GM23338 (cell line): ENCODE results near the gene BTN1A1. TPM values are rescaled to one million over a fixed set of nuclear protein-coding genes. Genes with fewer than 3 reads are reported as not detected.

Experiments used
- ATAC-seq: fragments of 200-7000 bp; cut with Tn5 transposase; 3 replicates; pipeline ENCODE4 v1.9.1; 2020
- DNase-seq: peaks from one replicate; pipeline ENCODE4 v3.0.0-alpha.2; 2015; ENCODE audit warnings: low spot score
- H2AFZ ChIP-seq: fragments of 200-600 bp; sonication (generic); 2 replicates; pipeline ENCODE4 v1.8.0; 2016; ENCODE audit warnings: antibody characterized with exemption, mild to moderate bottlenecking, moderate library complexity
- H3F3A ChIP-seq: fragments of 200-600 bp; sonication (generic); replicated peaks from 2 replicates; pipeline ENCODE4 v1.8.0; 2017; ENCODE audit warnings: antibody characterized with exemption, mixed run types, low read depth
- H3K27ac ChIP-seq: fragments of 200-600 bp; sonication (generic); 2 replicates; pipeline ENCODE4 v1.6.1; 2016; ENCODE audit warnings: low read depth
- H3K27me3 ChIP-seq: fragments of 200-600 bp; sonication (generic); 2 replicates; pipeline ENCODE4 v1.8.0; 2016; ENCODE audit warnings: mild to moderate bottlenecking, mixed run types, moderate library complexity; ENCODE audit not compliant: insufficient read depth
- H3K36me3 ChIP-seq: fragments of 200-600 bp; sonication (generic); 2 replicates; pipeline ENCODE4 v1.8.0; 2016; ENCODE audit warnings: mild to moderate bottlenecking; ENCODE audit not compliant: insufficient read depth
- H3K4me1 ChIP-seq: fragments of 200-600 bp; sonication (generic); 2 replicates; pipeline ENCODE4 v1.8.0; 2016; ENCODE audit warnings: mild to moderate bottlenecking, moderate library complexity; ENCODE audit not compliant: insufficient read depth
- H3K4me2 ChIP-seq: fragments of 200-600 bp; sonication (generic); 2 replicates; pipeline ENCODE4 v1.7.1; 2017; ENCODE audit warnings: mixed run types
- H3K4me3 ChIP-seq: fragments of 200-600 bp; sonication (generic); 2 replicates; pipeline ENCODE4 v1.6.1; 2016; ENCODE audit warnings: mixed run types
- H3K79me2 ChIP-seq: fragments of 200-600 bp; sonication (generic); replicated peaks from 2 replicates; pipeline ENCODE4 v1.8.0; 2017; ENCODE audit warnings: mild to moderate bottlenecking; ENCODE audit not compliant: insufficient read depth
- H3K9me2 ChIP-seq: fragments of 200-600 bp; sonication (generic); 2 replicates; pipeline ENCODE4 v1.8.0; 2017; ENCODE audit not compliant: insufficient read depth
- H4K20me1 ChIP-seq: fragments of 200-600 bp; sonication (generic); replicated peaks from 2 replicates; pipeline ENCODE4 v1.8.0; 2017; ENCODE audit warnings: mild to moderate bottlenecking; ENCODE audit not compliant: insufficient read depth
- H3K27ac Mint-ChIP-seq: 2 replicates; pipeline ENCODE4 v1.8.0; 2020; ENCODE audit warnings: inconsistent platforms, mild to moderate bottlenecking, moderate library complexity, mixed read lengths
- H3K27me3 Mint-ChIP-seq: 3 replicates; pipeline ENCODE4 v1.8.0; 2022; ENCODE audit warnings: low read depth, mild to moderate bottlenecking, moderate library complexity, mixed read lengths, inconsistent platforms; ENCODE audit not compliant: insufficient read depth, poor library complexity
- H3K36me3 Mint-ChIP-seq: 3 replicates; pipeline ENCODE4 v1.8.0; 2021; ENCODE audit warnings: low read depth, mild to moderate bottlenecking, inconsistent platforms, moderate library complexity, mixed read lengths
- H3K4me1 Mint-ChIP-seq: 3 replicates; pipeline ENCODE4 v1.8.0; 2020; ENCODE audit warnings: mild to moderate bottlenecking, inconsistent platforms, mixed read lengths
- H3K4me3 Mint-ChIP-seq: 3 replicates; pipeline ENCODE4 v1.8.0; 2021; ENCODE audit warnings: moderate library complexity, mild to moderate bottlenecking, inconsistent platforms, mixed read lengths
- H3K9me3 Mint-ChIP-seq: 3 replicates; pipeline ENCODE4 v1.8.0; 2020; ENCODE audit warnings: moderate library complexity, mild to moderate bottlenecking, inconsistent platforms, mixed read lengths
- CREB1 ChIP-seq: fragments of 250-450 bp; sonication (Bioruptor Pico); IDR thresholded peaks from 2 replicates; pipeline ENCODE4 v1.5.0; 2020; ENCODE audit warnings: low read depth, mild to moderate bottlenecking, moderate library complexity
- CTCF ChIP-seq, 2 experiments: fragments of 200-600 bp in 1 of 2; sonication (generic) in 1 of 2; conservative IDR thresholded peaks; 2 replicates each; pipeline versions ENCODE4 v1.5.1 to v1.6.1; 2016 to 2017; ENCODE audit warnings: antibody characterized with exemption in 2 of 2, low read depth in 2 of 2, mild to moderate bottlenecking in 2 of 2, moderate library complexity in 1 of 2
- EZH2 ChIP-seq: fragments of 200-600 bp; sonication (generic); IDR thresholded peaks from one replicate; pipeline ENCODE4 v1.8.0; 2017; ENCODE audit warnings: antibody characterized with exemption, mild to moderate bottlenecking, low read depth; ENCODE audit not compliant: unreplicated experiment
- JUNB ChIP-seq: IDR thresholded peaks from one replicate; pipeline ENCODE4 v1.6.1; 2016; ENCODE audit warnings: antibody characterized with exemption; ENCODE audit not compliant: unreplicated experiment
- NANOG ChIP-seq: IDR thresholded peaks from 2 replicates; pipeline ENCODE4 v1.6.1; 2016; ENCODE audit warnings: antibody characterized with exemption, borderline replicate concordance
- POLR2AphosphoS5 ChIP-seq: IDR thresholded peaks from 2 replicates; pipeline ENCODE4 v1.6.1; 2016; ENCODE audit warnings: antibody characterized with exemption, low read depth
- ZNF114 ChIP-seq: fragments of 250-450 bp; sonication (Bioruptor Pico); IDR thresholded peaks from 2 replicates; pipeline ENCODE4 v1.5.0; 2020; ENCODE audit warnings: mild to moderate bottlenecking, moderate library complexity
- polyA plus RNA-seq: library from polyadenylated mRNA; unstranded; fragments of >200 nt; fragmentation: Nextera tagmentation; extraction: Ambion mirVana; gene quantifications from 2 replicates; pipeline ENCODE4 v1.2.1, GENCODE V29; 2016
- total RNA-seq: library from RNA; depleted of rRNA; stranded (reverse); fragments of >200 nt; shearing (Covaris generic); gene quantifications from 2 replicates; pipeline ENCODE4 v1.2.3, GENCODE V29; 2014
- TF ChIP-seq, protein P1 (sequence below): fragments of 250-450 bp; sonication (Bioruptor Pico); IDR thresholded peaks from 2 replicates; pipeline ENCODE4 v1.5.0; 2020; ENCODE audit warnings: mild to moderate bottlenecking, moderate library complexity
- TF ChIP-seq, protein P2 (sequence below): IDR thresholded peaks from one replicate; pipeline ENCODE4 v1.6.1; 2018; ENCODE audit warnings: antibody characterized with exemption; ENCODE audit not compliant: unreplicated experiment

Gene BTN1A1
- total and polyA plus RNA-seq, 2 experiments from 2014 or later = 0.13 to 0.38 TPM

DNA sequence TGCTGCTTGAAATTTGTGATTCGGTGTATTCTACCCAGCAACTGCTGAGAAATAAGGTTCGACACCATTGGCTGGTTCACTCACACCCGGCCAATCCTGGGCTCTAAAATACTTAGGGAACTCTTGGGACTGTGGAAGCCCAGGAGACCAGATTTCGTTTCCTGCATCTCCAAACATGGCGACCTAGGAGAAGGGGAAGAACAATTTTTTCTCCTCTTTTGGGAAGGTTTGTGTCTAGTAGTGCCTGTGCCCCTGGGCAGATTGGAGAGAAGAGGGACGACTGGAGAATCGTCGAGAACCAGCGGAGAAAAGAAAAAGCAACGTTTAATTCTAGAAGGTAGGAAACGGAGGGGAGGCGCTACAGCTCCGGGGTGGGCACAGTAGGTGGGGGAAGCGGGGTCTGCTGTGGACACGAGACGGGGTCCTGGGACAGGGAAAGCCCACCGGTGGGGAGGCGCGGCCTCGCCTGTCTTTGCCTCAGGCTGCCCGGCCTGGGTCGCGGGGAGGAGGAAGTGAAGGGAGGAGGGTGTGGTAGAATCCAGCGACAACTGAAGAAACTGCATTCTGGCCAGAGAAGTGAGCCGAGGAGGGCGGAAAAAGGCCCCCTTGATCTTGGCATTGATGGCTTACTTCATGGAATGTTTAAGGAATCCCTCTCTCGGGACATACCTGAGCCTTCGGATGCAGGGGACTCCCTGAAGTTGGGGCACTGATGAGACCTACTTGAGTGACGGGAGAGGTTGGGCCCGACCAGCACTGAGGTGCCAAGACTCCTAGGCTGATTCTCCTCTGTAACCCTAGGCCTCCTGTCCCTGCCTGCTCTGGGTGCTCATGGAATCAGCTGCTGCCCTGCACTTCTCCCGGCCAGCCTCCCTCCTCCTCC lies 42.1 kb upstream of the BTN1A1 start, which contains the start of gene BTN2A1:
Gene BTN2A1 (plus strand): TSS at position 150 of the 883 bp plus-strand sequence. CDS start 682 bp downstream, at position 832.
- H3K4me3 Mint-ChIP-seq = peak within 1 kb of the TSS; percentile 93
- peak; percentile 74 for TF ChIP-seq POLR2AphosphoS5
- TF ChIP-seq JUNB = no peak
- no peak for TF ChIP-seq NANOG
- no peak for TF ChIP-seq ZNF114 (CRISPR knock-in tag)
- TF ChIP-seq, protein P1, sequence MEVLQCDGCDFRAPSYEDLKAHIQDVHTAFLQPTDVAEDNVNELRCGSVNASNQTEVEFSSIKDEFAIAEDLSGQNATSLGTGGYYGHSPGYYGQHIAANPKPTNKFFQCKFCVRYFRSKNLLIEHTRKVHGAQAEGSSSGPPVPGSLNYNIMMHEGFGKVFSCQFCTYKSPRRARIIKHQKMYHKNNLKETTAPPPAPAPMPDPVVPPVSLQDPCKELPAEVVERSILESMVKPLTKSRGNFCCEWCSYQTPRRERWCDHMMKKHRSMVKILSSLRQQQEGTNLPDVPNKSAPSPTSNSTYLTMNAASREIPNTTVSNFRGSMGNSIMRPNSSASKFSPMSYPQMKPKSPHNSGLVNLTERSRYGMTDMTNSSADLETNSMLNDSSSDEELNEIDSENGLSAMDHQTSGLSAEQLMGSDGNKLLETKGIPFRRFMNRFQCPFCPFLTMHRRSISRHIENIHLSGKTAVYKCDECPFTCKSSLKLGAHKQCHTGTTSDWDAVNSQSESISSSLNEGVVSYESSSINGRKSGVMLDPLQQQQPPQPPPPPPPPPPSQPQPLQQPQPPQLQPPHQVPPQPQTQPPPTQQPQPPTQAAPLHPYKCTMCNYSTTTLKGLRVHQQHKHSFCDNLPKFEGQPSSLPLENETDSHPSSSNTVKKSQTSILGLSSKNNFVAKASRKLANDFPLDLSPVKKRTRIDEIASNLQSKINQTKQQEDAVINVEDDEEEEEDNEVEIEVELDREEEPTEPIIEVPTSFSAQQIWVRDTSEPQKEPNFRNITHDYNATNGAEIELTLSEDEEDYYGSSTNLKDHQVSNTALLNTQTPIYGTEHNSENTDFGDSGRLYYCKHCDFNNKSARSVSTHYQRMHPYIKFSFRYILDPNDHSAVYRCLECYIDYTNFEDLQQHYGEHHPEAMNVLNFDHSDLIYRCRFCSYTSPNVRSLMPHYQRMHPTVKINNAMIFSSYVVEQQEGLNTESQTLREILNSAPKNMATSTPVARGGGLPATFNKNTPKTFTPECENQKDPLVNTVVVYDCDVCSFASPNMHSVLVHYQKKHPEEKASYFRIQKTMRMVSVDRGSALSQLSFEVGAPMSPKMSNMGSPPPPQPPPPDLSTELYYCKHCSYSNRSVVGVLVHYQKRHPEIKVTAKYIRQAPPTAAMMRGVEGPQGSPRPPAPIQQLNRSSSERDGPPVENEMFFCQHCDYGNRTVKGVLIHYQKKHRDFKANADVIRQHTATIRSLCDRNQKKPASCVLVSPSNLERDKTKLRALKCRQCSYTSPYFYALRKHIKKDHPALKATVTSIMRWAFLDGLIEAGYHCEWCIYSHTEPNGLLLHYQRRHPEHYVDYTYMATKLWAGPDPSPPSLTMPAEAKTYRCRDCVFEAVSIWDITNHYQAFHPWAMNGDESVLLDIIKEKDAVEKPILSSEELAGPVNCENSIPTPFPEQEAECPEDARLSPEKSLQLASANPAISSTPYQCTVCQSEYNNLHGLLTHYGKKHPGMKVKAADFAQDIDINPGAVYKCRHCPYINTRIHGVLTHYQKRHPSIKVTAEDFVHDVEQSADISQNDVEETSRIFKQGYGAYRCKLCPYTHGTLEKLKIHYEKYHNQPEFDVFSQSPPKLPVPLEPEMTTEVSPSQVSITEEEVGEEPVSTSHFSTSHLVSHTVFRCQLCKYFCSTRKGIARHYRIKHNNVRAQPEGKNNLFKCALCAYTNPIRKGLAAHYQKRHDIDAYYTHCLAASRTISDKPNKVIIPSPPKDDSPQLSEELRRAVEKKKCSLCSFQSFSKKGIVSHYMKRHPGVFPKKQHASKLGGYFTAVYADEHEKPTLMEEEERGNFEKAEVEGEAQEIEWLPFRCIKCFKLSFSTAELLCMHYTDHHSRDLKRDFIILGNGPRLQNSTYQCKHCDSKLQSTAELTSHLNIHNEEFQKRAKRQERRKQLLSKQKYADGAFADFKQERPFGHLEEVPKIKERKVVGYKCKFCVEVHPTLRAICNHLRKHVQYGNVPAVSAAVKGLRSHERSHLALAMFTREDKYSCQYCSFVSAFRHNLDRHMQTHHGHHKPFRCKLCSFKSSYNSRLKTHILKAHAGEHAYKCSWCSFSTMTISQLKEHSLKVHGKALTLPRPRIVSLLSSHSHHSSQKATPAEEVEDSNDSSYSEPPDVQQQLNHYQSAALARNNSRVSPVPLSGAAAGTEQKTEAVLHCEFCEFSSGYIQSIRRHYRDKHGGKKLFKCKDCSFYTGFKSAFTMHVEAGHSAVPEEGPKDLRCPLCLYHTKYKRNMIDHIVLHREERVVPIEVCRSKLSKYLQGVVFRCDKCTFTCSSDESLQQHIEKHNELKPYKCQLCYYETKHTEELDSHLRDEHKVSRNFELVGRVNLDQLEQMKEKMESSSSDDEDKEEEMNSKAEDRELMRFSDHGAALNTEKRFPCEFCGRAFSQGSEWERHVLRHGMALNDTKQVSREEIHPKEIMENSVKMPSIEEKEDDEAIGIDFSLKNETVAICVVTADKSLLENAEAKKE (CRISPR knock-in tag) = no peak
- peak in 1 of 2 experiments; percentile 11; a peak in 1 of 4 replicates for TF ChIP-seq CTCF (conservative IDR thresholded peaks at IDR 0.05; ENCODE audit: low read depth in 2 of 2)
- TF ChIP-seq CREB1 = peak; percentile 85
- TF ChIP-seq, protein P2, sequence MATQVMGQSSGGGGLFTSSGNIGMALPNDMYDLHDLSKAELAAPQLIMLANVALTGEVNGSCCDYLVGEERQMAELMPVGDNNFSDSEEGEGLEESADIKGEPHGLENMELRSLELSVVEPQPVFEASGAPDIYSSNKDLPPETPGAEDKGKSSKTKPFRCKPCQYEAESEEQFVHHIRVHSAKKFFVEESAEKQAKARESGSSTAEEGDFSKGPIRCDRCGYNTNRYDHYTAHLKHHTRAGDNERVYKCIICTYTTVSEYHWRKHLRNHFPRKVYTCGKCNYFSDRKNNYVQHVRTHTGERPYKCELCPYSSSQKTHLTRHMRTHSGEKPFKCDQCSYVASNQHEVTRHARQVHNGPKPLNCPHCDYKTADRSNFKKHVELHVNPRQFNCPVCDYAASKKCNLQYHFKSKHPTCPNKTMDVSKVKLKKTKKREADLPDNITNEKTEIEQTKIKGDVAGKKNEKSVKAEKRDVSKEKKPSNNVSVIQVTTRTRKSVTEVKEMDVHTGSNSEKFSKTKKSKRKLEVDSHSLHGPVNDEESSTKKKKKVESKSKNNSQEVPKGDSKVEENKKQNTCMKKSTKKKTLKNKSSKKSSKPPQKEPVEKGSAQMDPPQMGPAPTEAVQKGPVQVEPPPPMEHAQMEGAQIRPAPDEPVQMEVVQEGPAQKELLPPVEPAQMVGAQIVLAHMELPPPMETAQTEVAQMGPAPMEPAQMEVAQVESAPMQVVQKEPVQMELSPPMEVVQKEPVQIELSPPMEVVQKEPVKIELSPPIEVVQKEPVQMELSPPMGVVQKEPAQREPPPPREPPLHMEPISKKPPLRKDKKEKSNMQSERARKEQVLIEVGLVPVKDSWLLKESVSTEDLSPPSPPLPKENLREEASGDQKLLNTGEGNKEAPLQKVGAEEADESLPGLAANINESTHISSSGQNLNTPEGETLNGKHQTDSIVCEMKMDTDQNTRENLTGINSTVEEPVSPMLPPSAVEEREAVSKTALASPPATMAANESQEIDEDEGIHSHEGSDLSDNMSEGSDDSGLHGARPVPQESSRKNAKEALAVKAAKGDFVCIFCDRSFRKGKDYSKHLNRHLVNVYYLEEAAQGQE = no peak
- TF ChIP-seq EZH2 = no peak
- peak; percentile 98 for DNase-seq
- H3K27ac ChIP-seq = no peak within 1 kb of the TSS
- no peaks in the 10 kb centered on the region for H3K9me3 Mint-ChIP-seq
- peaks cover 27% of the 10 kb centered on the region for H3K36me3 Mint-ChIP-seq
- H3K27ac Mint-ChIP-seq = peak within 1 kb of the TSS; percentile 98
- peaks cover 14% of the 10 kb centered on the region for H3K79me2 ChIP-seq
- no peaks in the 10 kb centered on the region for H3F3A ChIP-seq
- H3K9me2 ChIP-seq = no peaks in the 10 kb centered on the region
- H3K27me3 Mint-ChIP-seq = peaks cover 1% of the 10 kb centered on the region
- H3K4me1 Mint-ChIP-seq = peaks cover 16% of the 10 kb centered on the region
- H3K27me3 ChIP-seq = no peaks in the 10 kb centered on the region
- H4K20me1 ChIP-seq = peaks cover 2% of the 10 kb centered on the region; the same call in 1 of the 2 replicates
- H2AFZ ChIP-seq = peak within 1 kb of the TSS; percentile 73
- no peaks in the 10 kb centered on the region; the same call in none of the 2 replicates for H3K4me1 ChIP-seq
- peak within 1 kb of the TSS; percentile 71 for H3K4me2 ChIP-seq
- peak within 1 kb of the TSS; percentile 63 for H3K4me3 ChIP-seq
- ATAC-seq = peak; percentile 98
- peaks cover 7% of the 10 kb centered on the region for H3K36me3 ChIP-seq
